OCI-LY7 (cell line): ENCODE measurements around the gene KRT17.

ENCODE experiments used
- EZH2phosphoT487 ChIP-seq: fragments of 200-600 bp; sonication (generic); IDR thresholded peaks from 2 replicates; pipeline ENCODE4 v1.6.1; 2018; ENCODE audit warnings: low read depth, borderline replicate concordance, mild to moderate bottlenecking, mixed run types, antibody characterized with exemption, low read length, moderate library complexity, mixed read lengths
- TF ChIP-seq, protein P1 (sequence below): fragments of 200-600 bp; sonication (generic); conservative IDR thresholded peaks from 2 replicates; pipeline ENCODE4 v1.5.1; 2014; ENCODE audit warnings: mild to moderate bottlenecking, antibody characterized with exemption, low read length, moderate library complexity, mixed read lengths

DNA sequence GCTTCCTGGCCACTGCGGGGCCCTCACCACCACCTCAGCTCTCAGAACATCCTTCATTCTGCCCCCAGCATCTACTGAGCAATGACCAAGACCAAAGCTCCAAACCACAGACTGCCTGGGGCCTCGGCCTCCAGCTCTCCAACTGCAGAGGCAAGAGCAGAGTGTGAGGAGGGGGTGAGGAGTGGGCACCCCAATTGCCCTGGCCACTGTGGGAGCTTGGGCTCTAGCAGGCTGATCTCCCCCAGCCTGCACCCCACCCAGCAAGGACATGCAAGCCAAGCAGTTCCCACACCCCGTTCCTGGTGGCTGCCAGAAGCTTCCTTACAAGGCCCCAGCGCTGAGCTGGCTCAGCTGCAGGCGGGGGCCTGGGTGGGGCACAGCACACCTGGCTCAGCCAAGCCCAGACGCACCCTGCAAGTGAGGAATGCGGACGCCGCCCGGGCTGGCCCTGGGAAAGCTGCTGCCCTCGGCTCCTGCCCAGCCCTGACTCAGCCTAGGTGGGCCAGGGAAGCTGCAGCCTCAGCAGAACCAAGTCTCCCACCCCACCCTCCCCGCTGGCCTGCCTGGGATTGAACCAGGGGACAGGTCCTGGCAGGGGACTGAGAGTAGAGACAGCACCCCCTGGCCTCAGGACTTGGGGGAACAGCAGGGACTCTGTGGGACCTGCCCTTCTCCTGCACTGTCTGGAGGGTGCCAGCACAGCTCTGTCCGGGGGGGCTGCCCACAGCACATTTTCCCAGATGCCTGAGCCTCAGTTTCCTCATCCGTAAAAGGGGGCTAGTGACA lies 29.7 kb upstream of the KRT17 start:
- TF ChIP-seq, protein P1, sequence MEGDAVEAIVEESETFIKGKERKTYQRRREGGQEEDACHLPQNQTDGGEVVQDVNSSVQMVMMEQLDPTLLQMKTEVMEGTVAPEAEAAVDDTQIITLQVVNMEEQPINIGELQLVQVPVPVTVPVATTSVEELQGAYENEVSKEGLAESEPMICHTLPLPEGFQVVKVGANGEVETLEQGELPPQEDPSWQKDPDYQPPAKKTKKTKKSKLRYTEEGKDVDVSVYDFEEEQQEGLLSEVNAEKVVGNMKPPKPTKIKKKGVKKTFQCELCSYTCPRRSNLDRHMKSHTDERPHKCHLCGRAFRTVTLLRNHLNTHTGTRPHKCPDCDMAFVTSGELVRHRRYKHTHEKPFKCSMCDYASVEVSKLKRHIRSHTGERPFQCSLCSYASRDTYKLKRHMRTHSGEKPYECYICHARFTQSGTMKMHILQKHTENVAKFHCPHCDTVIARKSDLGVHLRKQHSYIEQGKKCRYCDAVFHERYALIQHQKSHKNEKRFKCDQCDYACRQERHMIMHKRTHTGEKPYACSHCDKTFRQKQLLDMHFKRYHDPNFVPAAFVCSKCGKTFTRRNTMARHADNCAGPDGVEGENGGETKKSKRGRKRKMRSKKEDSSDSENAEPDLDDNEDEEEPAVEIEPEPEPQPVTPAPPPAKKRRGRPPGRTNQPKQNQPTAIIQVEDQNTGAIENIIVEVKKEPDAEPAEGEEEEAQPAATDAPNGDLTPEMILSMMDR = no peak
- TF ChIP-seq EZH2phosphoT487 = no peak
